Measurements from ENCODE around the gene TECTA. TPM values are rescaled to one million over a fixed set of nuclear protein-coding genes. Genes with fewer than 3 reads are reported as not detected.

The TECTA gene
- total RNA-seq, 1 donor from 2014 or later = 2.0 TPM

DNA sequence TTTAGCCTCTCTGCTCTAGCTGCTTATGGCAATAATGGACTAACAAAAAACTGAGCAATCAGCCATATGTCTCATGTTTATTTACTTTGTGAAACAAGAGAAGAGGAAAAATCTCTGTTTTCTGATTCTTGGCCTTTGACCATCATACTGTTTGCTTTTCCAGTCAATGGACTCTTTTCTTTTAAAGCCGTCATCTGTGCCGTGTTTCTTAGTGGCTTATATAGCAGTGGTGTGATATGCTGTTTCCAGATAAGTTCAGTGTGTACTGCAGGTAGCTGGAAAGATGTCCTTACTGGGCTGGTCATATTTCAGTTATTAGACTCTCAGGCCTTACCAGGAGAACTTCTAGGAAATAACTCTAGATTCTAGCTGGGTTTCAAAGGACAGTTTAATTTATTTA lies 33.6 kb upstream of the TECTA start:
- peaks cover 53% of the 10 kb centered on the region for H3K4me1 Mint-ChIP-seq (ENCODE audit: low read depth)
- H3K4me3 Mint-ChIP-seq (ENCODE audit: low read depth) = no peak overlapping the region
- no peaks in the 10 kb centered on the region for H3K27me3 Mint-ChIP-seq
- TF ChIP-seq, protein P1, sequence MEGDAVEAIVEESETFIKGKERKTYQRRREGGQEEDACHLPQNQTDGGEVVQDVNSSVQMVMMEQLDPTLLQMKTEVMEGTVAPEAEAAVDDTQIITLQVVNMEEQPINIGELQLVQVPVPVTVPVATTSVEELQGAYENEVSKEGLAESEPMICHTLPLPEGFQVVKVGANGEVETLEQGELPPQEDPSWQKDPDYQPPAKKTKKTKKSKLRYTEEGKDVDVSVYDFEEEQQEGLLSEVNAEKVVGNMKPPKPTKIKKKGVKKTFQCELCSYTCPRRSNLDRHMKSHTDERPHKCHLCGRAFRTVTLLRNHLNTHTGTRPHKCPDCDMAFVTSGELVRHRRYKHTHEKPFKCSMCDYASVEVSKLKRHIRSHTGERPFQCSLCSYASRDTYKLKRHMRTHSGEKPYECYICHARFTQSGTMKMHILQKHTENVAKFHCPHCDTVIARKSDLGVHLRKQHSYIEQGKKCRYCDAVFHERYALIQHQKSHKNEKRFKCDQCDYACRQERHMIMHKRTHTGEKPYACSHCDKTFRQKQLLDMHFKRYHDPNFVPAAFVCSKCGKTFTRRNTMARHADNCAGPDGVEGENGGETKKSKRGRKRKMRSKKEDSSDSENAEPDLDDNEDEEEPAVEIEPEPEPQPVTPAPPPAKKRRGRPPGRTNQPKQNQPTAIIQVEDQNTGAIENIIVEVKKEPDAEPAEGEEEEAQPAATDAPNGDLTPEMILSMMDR (IDR thresholded peaks at IDR 0.05; ENCODE audit: unreplicated experiment) = no peak
- H3K36me3 Mint-ChIP-seq (ENCODE audit: insufficient read depth) = peaks cover 31% of the 10 kb centered on the region
- peak overlapping the region; percentile 87 for H3K27ac Mint-ChIP-seq
- H3K9me3 Mint-ChIP-seq (ENCODE audit: low read depth) = peaks cover 2% of the 10 kb centered on the region
- no peak for DNase-seq (ENCODE audit: low spot score, unreplicated experiment)

DNA sequence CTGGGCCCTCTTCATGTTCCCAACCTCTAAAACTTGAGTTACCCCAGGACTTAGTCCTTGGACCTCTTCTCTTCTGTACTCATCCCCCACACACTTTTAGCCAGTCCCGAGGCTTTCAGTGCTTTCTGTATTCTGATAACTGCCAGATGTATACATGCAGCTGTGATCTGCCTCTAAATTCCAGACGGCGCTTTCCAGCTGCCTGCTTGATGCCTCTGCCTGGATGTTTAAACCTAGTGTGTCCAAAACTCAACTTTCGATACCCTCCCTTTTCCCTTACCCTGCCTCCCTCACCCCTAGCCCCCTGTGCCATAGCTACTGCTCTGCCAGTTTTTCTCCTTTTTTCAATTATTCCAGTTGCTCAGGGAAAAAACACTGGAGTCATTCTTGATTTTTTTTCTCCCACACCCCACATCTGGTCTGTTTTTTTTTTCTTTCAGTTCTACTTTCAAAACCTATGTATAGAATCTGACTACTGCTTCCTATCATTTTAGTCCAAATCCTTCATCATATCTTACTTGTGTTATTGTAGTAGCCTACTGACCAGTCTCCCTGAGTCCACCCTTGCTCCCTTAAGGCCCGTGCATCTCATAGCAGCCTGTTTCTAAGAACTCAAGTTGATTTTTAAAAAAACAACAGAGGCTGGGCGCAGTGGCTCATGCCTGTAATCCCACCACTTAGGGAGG lies 32.9 kb upstream of the TECTA start:
- TF ChIP-seq, protein P1 (IDR thresholded peaks at IDR 0.05; ENCODE audit: unreplicated experiment) = no peak
- H3K9me3 Mint-ChIP-seq (ENCODE audit: low read depth) = peaks cover 2% of the 10 kb centered on the region
- peaks cover 57% of the 10 kb centered on the region for H3K4me1 Mint-ChIP-seq (ENCODE audit: low read depth)
- H3K27me3 Mint-ChIP-seq = no peaks in the 10 kb centered on the region
- peak overlapping the region; percentile 87 for H3K27ac Mint-ChIP-seq
- peaks cover 26% of the 10 kb centered on the region for H3K36me3 Mint-ChIP-seq (ENCODE audit: insufficient read depth)
- H3K4me3 Mint-ChIP-seq (ENCODE audit: low read depth) = no peak overlapping the region
- DNase-seq (ENCODE audit: low spot score, unreplicated experiment) = no peak

DNA sequence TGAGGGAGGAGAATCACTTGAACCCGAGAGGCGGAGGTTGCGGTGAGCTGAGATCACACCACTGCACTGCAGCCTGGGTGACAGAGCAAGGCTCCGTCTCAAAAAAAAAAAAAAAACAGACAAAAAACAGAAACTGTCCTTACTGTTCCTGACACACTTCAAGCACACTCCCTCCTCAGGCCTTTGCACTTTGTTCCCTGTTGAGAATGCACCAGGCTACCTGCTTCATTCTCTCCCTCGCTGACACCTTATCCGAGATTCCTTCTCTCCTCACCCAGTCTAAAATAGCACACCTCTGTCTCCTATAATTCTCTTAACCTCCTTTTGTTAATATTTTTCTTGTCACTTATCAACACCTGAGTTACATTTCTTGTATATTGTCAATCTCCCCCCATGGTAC lies 32.3 kb upstream of the TECTA start:
- H3K4me3 Mint-ChIP-seq (ENCODE audit: low read depth) = no peak overlapping the region
- TF ChIP-seq, protein P1 (IDR thresholded peaks at IDR 0.05; ENCODE audit: unreplicated experiment) = no peak

DNA sequence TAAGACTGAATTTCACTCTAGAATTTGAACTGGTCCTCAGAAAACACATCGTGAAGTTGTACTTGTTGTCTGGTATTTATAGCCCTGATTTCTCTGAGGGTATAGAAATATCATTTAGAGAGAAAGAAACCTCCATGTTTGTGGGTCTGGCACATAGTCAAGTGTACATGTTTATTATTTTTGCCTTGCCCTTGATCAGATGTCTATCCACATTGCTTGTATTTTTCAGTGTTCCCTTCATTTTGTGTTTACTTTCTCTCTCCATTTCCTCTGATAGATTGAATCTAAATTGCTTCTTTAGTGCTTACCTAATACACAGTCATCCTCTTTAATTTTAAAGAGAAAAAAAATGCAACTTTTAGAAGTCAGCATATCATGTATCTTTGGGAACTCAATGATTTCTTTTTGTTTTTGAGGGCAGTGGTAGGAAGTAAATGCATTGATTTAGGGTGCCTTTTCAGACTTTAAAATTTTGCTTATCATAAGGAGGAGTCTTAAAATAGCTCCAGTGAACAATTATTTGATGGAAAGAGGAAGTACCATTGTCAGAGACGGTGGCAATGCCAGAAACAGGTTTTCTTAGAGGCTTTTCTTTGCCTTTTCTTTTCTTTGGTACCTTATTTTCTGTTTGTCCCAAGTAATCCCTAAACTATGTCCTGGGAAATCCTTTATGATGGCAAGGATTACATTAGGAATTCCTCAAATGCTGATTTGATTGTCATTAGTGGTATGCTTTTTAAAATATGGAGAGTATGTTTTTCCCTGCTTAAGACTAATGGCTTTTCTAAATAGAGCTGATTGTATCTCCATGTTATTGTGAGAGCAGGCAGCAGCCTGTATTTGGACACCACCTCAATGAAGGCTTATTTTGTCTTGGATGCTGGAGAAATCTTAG lies 29.8 kb upstream of the TECTA start:
- no peaks in the 10 kb centered on the region for H3K9me3 Mint-ChIP-seq (ENCODE audit: low read depth)
- no peak for DNase-seq (ENCODE audit: low spot score, unreplicated experiment)
- H3K36me3 Mint-ChIP-seq (ENCODE audit: insufficient read depth) = peaks cover 18% of the 10 kb centered on the region
- no peak overlapping the region for H3K4me3 Mint-ChIP-seq (ENCODE audit: low read depth)
- H3K27me3 Mint-ChIP-seq = no peaks in the 10 kb centered on the region
- peaks cover 46% of the 10 kb centered on the region for H3K4me1 Mint-ChIP-seq (ENCODE audit: low read depth)
- peak overlapping the region; percentile 97 for H3K27ac Mint-ChIP-seq
- TF ChIP-seq, protein P1 (IDR thresholded peaks at IDR 0.05; ENCODE audit: unreplicated experiment) = no peak

More for the DNA sequence above, 32.3 kb upstream of the TECTA start:
- Mint-ChIP-seq H3K4me1 (ENCODE audit: low read depth) (peaks cover 56% of the 10 kb centered on the region), H3K27me3 (no peaks in the 10 kb centered on the region), H3K36me3 (ENCODE audit: insufficient read depth) (peaks cover 21% of the 10 kb centered on the region), H3K27ac (peak overlapping the region; percentile 50), H3K9me3 (ENCODE audit: low read depth) (peaks cover 2% of the 10 kb centered on the region)
- no peak for DNase-seq (ENCODE audit: low spot score, unreplicated experiment)

DNA sequence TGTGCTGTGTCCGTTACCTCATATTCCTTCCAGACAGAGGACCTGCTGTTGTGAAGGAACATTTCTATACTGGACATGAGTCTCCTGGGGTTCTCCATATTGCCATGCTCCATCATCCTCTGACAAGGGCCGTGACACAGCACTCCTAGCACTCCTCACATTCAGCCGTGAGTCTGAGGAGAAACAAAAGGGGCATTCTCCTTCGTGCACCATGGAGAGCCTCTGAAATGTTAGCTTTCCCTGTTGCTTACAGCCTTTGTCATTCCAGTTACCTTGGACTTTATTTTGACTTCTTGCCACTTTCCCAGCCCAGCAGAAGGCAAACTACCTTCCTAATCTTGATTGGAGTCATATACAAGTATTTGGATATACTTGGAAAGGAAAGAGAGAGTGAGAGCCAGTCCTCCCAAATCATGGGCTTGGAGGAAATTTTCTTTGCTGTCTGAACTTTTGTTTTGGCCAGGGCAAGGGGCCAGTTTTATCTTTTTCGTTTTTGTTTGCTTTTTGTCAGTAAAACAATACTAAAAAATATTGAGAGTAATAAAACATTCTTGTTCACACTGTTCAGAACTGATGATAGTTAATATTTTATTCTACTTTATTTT lies 29.1 kb upstream of the TECTA start:
- TF ChIP-seq, protein P1 (IDR thresholded peaks at IDR 0.05; ENCODE audit: unreplicated experiment) = no peak
- peaks cover 18% of the 10 kb centered on the region for H3K36me3 Mint-ChIP-seq (ENCODE audit: insufficient read depth)
- H3K9me3 Mint-ChIP-seq (ENCODE audit: low read depth) = no peaks in the 10 kb centered on the region
- H3K4me1 Mint-ChIP-seq (ENCODE audit: low read depth) = peaks cover 38% of the 10 kb centered on the region
- no peak for DNase-seq (ENCODE audit: low spot score, unreplicated experiment)
- H3K27me3 Mint-ChIP-seq = no peaks in the 10 kb centered on the region
- no peak overlapping the region for H3K4me3 Mint-ChIP-seq (ENCODE audit: low read depth)
- peak overlapping the region; percentile 97 for H3K27ac Mint-ChIP-seq

All from progenitor cell of endocrine pancreas (in vitro differentiated cells).